H9 (cell line): ENCODE results near the gene HAND2. TPM values are rescaled to one million over a fixed set of nuclear protein-coding genes. Genes with fewer than 3 reads are reported as not detected.

Experiments
- DNase-seq: peaks from one replicate; pipeline ENCODE4 v3.0.0-alpha.2; 2017
- H2AFZ ChIP-seq: one replicate; pipeline ENCODE4 v1.6.1; 2013; ENCODE audit warnings: mild to moderate bottlenecking, low read length, control low read depth, moderate library complexity
- H2AK5ac ChIP-seq: 2 replicates; pipeline ENCODE4 v1.6.1; 2013; ENCODE audit warnings: low read length, control low read depth, mixed read lengths; ENCODE audit not compliant: insufficient read length
- H2BK120ac ChIP-seq: one replicate; pipeline ENCODE4 v1.6.1; 2013; ENCODE audit warnings: low read depth, mild to moderate bottlenecking, low read length, control low read depth, inconsistent platforms; ENCODE audit not compliant: poor library complexity, severe bottlenecking
- H2BK12ac ChIP-seq: 2 replicates; pipeline ENCODE4 v1.6.1; 2013; ENCODE audit warnings: low read length, control low read depth, mixed read lengths, low read depth; ENCODE audit not compliant: insufficient read length
- H2BK15ac ChIP-seq: 2 replicates; pipeline ENCODE4 v1.6.1; 2013; ENCODE audit warnings: low read depth, low read length, control low read depth
- H2BK20ac ChIP-seq: one replicate; pipeline ENCODE4 v1.6.1; 2013; ENCODE audit warnings: low read depth, mild to moderate bottlenecking, low read length, control low read depth, inconsistent platforms; ENCODE audit not compliant: poor library complexity, severe bottlenecking
- H2BK5ac ChIP-seq: 2 replicates; pipeline ENCODE4 v1.6.1; 2013; ENCODE audit warnings: low read length, control low read depth, mixed read lengths; ENCODE audit not compliant: insufficient read length
- H3K14ac ChIP-seq: 2 replicates; pipeline ENCODE4 v1.6.1; 2013; ENCODE audit warnings: low read length, control low read depth; ENCODE audit not compliant: insufficient read depth
- H3K18ac ChIP-seq: 2 replicates; pipeline ENCODE4 v1.6.1; 2013; ENCODE audit warnings: low read depth, mild to moderate bottlenecking, mixed read lengths, low read length, control low read depth; ENCODE audit not compliant: insufficient read length
- H3K23ac ChIP-seq: 2 replicates; pipeline ENCODE4 v1.6.1; 2013; ENCODE audit warnings: low read length, control low read depth, mixed read lengths, low read depth; ENCODE audit not compliant: insufficient read length
- H3K23me2 ChIP-seq: 2 replicates; pipeline ENCODE4 v1.6.1; 2013; ENCODE audit warnings: low read depth, mild to moderate bottlenecking, mixed read lengths, low read length, control low read depth; ENCODE audit not compliant: insufficient read length, poor library complexity, severe bottlenecking
- H3K27ac ChIP-seq: 2 replicates; pipeline ENCODE4 v1.5.1; 2013; ENCODE audit warnings: low read length, control low read depth, mixed read lengths, low read depth; ENCODE audit not compliant: insufficient read length
- H3K27me3 ChIP-seq: 2 replicates; pipeline ENCODE4 v1.6.1; 2013; ENCODE audit warnings: low read length, control low read depth, inconsistent platforms; ENCODE audit not compliant: insufficient read depth
- H3K4ac ChIP-seq: 2 replicates; pipeline ENCODE4 v1.6.1; 2013; ENCODE audit warnings: low read depth, mild to moderate bottlenecking, control low read depth, inconsistent platforms, low read length, moderate library complexity
- H3K4me1 ChIP-seq: 2 replicates; pipeline ENCODE4 v1.6.1; 2013; ENCODE audit warnings: low read length, control low read depth, inconsistent platforms; ENCODE audit not compliant: insufficient read depth
- H3K4me2 ChIP-seq: 2 replicates; pipeline ENCODE4 v1.6.1; 2013; ENCODE audit warnings: low read length, control low read depth, mixed read lengths; ENCODE audit not compliant: insufficient read length, insufficient read depth
- H3K56ac ChIP-seq: 2 replicates; pipeline ENCODE4 v1.6.1; 2013; ENCODE audit warnings: low read depth, mild to moderate bottlenecking, mixed read lengths, low read length, control low read depth; ENCODE audit not compliant: insufficient read length
- H3K79me1 ChIP-seq: 2 replicates; pipeline ENCODE4 v1.6.1; 2013; ENCODE audit warnings: low read depth, mild to moderate bottlenecking, moderate library complexity, low read length, control low read depth, inconsistent platforms; ENCODE audit not compliant: insufficient read depth, poor library complexity, severe bottlenecking
- H3K79me2 ChIP-seq: 2 replicates; pipeline ENCODE4 v1.6.1; 2013; ENCODE audit warnings: low read length, control low read depth, inconsistent platforms; ENCODE audit not compliant: insufficient read depth
- H3K9ac ChIP-seq: 2 replicates; pipeline ENCODE4 v1.6.1; 2013; ENCODE audit warnings: low read length, control low read depth, mixed read lengths; ENCODE audit not compliant: insufficient read length; ENCODE audit errors: extremely low read depth
- H3K9me3 ChIP-seq: one replicate; pipeline ENCODE4 v1.6.1; 2013; ENCODE audit warnings: low read depth, low read length, inconsistent platforms; ENCODE audit not compliant: control insufficient read depth
- H3T11ph ChIP-seq: one replicate; pipeline ENCODE4 v1.6.1; 2013; ENCODE audit warnings: mild to moderate bottlenecking, low read length, control low read depth, inconsistent platforms
- H4K20me1 ChIP-seq: one replicate; pipeline ENCODE4 v1.6.1; 2013; ENCODE audit not compliant: control insufficient read depth, insufficient read length, insufficient read depth
- H4K5ac ChIP-seq: 2 replicates; pipeline ENCODE4 v1.6.1; 2013; ENCODE audit warnings: low read depth, mild to moderate bottlenecking, mixed read lengths, low read length, control low read depth; ENCODE audit not compliant: insufficient read length
- H4K8ac ChIP-seq: replicated peaks from 2 replicates; pipeline ENCODE4 v1.6.1; 2013; ENCODE audit warnings: low read length, control low read depth, mixed read lengths, low read depth; ENCODE audit not compliant: insufficient read length
- H4K91ac ChIP-seq: 2 replicates; pipeline ENCODE4 v1.6.1; 2013; ENCODE audit warnings: low read depth, mild to moderate bottlenecking, moderate library complexity, mixed read lengths, low read length, control low read depth; ENCODE audit not compliant: insufficient read length
- H3K27ac Mint-ChIP-seq, 3 experiments: 2 replicates in 2 of 3; 3 replicates in 1 of 3; pipeline ENCODE4 v1.8.0; 2020 to 2021; ENCODE audit warnings: mixed read lengths in 3 of 3, mild to moderate bottlenecking in 1 of 3, moderate library complexity in 1 of 3
- H3K27me3 Mint-ChIP-seq: 2 replicates; pipeline ENCODE4 v1.8.0; 2021; ENCODE audit warnings: low read depth, mild to moderate bottlenecking, moderate library complexity, mixed read lengths
- H3K36me3 Mint-ChIP-seq, 3 experiments: 2 replicates in 2 of 3; 3 replicates in 1 of 3; pipeline ENCODE4 v1.8.0; 2020 to 2021; ENCODE audit warnings: low read depth in 3 of 3, mixed read lengths in 3 of 3; ENCODE audit not compliant: insufficient read depth in 1 of 3
- H3K4me1 Mint-ChIP-seq, 2 experiments: 2 replicates each; pipeline ENCODE4 v1.8.0; 2020; ENCODE audit warnings: mixed read lengths in 2 of 2
- H3K4me3 Mint-ChIP-seq, 2 experiments: 2 replicates in 1 of 2; 3 replicates in 1 of 2; pipeline ENCODE4 v1.8.0; 2020 to 2021; ENCODE audit warnings: mild to moderate bottlenecking in 2 of 2, mixed read lengths in 2 of 2, moderate library complexity in 1 of 2
- H3K9me3 Mint-ChIP-seq, 2 experiments: 2 replicates in 1 of 2; 3 replicates in 1 of 2; pipeline ENCODE4 v1.8.0; 2020; ENCODE audit warnings: mild to moderate bottlenecking in 2 of 2, mixed read lengths in 2 of 2, moderate library complexity in 1 of 2
- WGBS: extraction: QIAGEN DNeasy Blood & Tissue Kit; methylation state at CpG from one replicate; pipeline ENCODE4 v1.1.7; 2013; ENCODE audit warnings: missing lambda C conversion rate, low lambda C conversion rate, mixed read lengths; ENCODE audit not compliant: insufficient read length; ENCODE audit errors: extremely low coverage; 5-methylcytosine and 5-hydroxymethylcytosine counted together
- total RNA-seq: library from RNA; stranded (reverse); gene quantifications from 2 replicates; pipeline ENCODE4 v1.2.1, GENCODE V29; 2021
- TF ChIP-seq, protein P1 (sequence below): fragments of 200-600 bp; sonication (generic); conservative IDR thresholded peaks from 3 replicates; pipeline ENCODE4 v1.8.0; 2021; ENCODE audit warnings: antibody characterized with exemption, mild to moderate bottlenecking

HAND2 gene
- total RNA-seq, 1 experiment from 2014 or later, result not detected

DNA sequence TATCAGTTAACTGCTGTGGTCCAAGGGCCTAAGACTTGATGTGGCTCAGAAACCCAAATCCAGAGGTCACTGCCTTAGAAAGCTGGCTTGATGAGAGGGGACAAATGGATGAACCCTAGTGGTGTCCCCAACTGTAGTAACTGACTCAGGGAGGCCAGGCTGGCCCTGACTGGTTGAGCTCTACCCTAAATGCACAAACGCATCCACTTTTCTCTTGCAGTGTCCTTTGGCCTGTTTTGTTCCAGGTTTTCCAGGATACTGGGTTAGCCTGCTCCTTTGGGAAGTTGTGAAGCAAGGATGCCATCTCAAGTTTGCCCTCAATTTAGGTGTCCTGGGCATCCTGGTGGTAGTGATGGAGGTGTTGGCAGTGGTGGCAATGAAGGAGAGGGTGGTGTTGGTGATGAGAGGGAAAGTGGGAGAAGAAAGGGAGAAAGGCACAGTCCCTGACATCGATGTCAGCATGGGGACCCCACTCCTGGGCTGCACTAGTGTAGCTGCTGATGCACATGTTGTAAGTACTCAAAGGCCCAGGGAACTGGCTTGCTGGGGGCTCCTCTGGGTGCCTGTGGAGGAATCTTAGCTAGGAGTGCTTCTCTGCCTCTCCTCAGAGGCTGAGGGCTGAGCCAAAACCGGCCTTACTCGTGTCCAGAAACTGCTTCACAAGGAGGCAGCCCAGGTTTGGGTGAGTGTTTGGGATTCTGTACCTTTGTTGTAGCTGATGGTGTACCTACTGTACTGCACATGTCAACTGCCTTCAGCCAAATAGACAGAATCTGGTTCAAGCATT lies 2.9 kb upstream of the HAND2 start:
- H3K23me2 ChIP-seq, result peaks cover 4% of the 10 kb centered on the region
- TF ChIP-seq, protein P1, sequence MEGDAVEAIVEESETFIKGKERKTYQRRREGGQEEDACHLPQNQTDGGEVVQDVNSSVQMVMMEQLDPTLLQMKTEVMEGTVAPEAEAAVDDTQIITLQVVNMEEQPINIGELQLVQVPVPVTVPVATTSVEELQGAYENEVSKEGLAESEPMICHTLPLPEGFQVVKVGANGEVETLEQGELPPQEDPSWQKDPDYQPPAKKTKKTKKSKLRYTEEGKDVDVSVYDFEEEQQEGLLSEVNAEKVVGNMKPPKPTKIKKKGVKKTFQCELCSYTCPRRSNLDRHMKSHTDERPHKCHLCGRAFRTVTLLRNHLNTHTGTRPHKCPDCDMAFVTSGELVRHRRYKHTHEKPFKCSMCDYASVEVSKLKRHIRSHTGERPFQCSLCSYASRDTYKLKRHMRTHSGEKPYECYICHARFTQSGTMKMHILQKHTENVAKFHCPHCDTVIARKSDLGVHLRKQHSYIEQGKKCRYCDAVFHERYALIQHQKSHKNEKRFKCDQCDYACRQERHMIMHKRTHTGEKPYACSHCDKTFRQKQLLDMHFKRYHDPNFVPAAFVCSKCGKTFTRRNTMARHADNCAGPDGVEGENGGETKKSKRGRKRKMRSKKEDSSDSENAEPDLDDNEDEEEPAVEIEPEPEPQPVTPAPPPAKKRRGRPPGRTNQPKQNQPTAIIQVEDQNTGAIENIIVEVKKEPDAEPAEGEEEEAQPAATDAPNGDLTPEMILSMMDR, result no peak
- no peaks in the 10 kb centered on the region for H3K4me1 ChIP-seq
- H3K9ac ChIP-seq, result no peak overlapping the region
- no peak overlapping the region for H3K14ac ChIP-seq
- H4K91ac ChIP-seq, result no peak overlapping the region
- no peaks in the 10 kb centered on the region for H3K9me3 ChIP-seq
- Mint-ChIP-seq H3K36me3 (no peaks in the 10 kb centered on the region; a peak in 1 of 7 replicates), H3K9me3 (peaks cover 0 to 9% of the 10 kb centered on the region in 2 experiments; a peak in 3 of 5 replicates), H3K27me3 (peaks cover 97% of the 10 kb centered on the region), H3K27ac (no peak overlapping the region), H3K4me1 (peaks cover 12 to 29% of the 10 kb centered on the region in 2 experiments), H3K4me3 (no peak overlapping the region)
- no peaks in the 10 kb centered on the region for H3K79me2 ChIP-seq
- H3K56ac ChIP-seq, result no peak overlapping the region
- no peak overlapping the region for H4K5ac ChIP-seq
- WGBS, result no CpG with 5 or more reads among the region's 4 CpGs
- H3K18ac ChIP-seq, result no peak overlapping the region
- no peak overlapping the region for H3K27ac ChIP-seq
- H3K4me2 ChIP-seq, result no peak overlapping the region
- H4K8ac ChIP-seq, result no peak overlapping the region
- H3K23ac ChIP-seq, result no peak overlapping the region
- no peak for DNase-seq
- H2AK5ac ChIP-seq, result no peak overlapping the region
- H2BK20ac ChIP-seq, result no peak overlapping the region
- H2BK12ac ChIP-seq, result no peak overlapping the region
- H2BK5ac ChIP-seq, result no peak overlapping the region
- peaks cover 95% of the 10 kb centered on the region for H3K27me3 ChIP-seq
- no peaks in the 10 kb centered on the region for H3K79me1 ChIP-seq
- no peak overlapping the region for H3K4ac ChIP-seq
- no peaks in the 10 kb centered on the region for H4K20me1 ChIP-seq
- H2AFZ ChIP-seq, result no peak overlapping the region
- H3T11ph ChIP-seq, result no peak overlapping the region
- no peak overlapping the region for H2BK15ac ChIP-seq
- H2BK120ac ChIP-seq, result no peak overlapping the region
